ENCODE data around the gene UBE3B.

GRCh38 chr12:109500406-109501185 lies 23.2 kb downstream of the UBE3B start:
- TF ChIP-seq POLR2A (IDR thresholded peaks at IDR 0.05) (no peak), CTCF (IDR thresholded peaks at IDR 0.05) (no peak)
